Mesenteric fat pad (tissue), 1 donor: ENCODE measurements around the gene UBE3C. TPM values are rescaled to one million over a fixed set of nuclear protein-coding genes. Genes with fewer than 3 reads are reported as not detected.
"Not testable (repeated sequence)": the region's sequence is repeated elsewhere in the genome, so short reads cannot be mapped to it uniquely, and the experiment has no call there.

ENCODE experiments used
- DNase-seq: peaks from one replicate; pipeline ENCODE4 v3.0.0-alpha.2; 2020; ENCODE audit warnings: low spot score
- long read RNA-seq: library from polyadenylated mRNA; unstranded; transcript quantifications from one replicate; pipeline ENCODE4 v2.0.0, GENCODE V29; 2020
- total RNA-seq: library from RNA; stranded (reverse); fragmentation: NEBNext Ultra II Directional; extraction: Animal tissue kit (Norgen Biotek cat#: 25700); gene quantifications from one replicate; pipeline ENCODE4 v1.2.1, GENCODE V29; 2021
- donor health status: DM: yes; HTN: yes; CAD: no.

The UBE3C gene
- 75.3 TPM for total RNA-seq
- long read RNA-seq, full-length matches to known transcripts: 4 of 32 reads
- long read RNA-seq, partial matches to known transcripts: 16 of 32 reads
- long read RNA-seq, other reads (novel, unspliced or antisense): 12 of 32 reads

DNA sequence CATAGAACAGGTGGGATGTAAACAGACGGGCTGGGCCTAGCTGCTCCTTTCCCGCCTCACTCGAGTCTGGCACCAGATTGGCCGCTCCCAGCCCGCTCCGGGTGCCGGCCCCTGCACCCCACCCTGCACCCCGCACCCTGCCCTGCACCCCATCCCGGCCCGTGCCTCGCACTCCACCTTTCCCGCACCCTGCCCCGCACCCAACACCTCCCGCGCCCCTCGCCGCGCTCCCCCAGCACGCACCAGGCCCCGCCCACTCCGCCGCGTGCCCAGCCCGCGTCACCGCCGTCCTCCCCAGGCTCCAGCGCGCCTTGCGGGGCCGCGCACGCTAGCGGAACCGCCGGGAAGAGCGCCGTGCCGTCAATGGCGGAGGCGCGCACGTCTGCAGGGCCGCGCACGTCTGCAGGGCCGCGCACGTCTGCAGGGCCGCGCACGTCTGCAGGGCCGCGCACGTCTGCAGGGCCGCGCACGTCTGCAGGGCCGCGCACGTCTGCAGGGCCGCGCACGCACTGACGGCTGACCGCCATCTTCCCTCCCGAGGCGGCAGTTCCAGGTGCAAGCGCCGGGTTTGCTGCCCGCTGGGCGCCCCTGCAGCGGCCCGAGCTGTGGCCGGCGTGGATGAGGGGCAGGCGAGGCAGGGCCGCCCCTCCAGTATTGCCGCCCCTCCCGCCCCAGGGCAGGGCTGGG lies at the start of gene UBE3C:
Gene UBE3C, plus strand, starts transcription at position 503 of the 687 bp plus-strand sequence. CDS start 347 bp downstream, outside the sequence.
- DNase-seq: peak; percentile 96

DNA sequence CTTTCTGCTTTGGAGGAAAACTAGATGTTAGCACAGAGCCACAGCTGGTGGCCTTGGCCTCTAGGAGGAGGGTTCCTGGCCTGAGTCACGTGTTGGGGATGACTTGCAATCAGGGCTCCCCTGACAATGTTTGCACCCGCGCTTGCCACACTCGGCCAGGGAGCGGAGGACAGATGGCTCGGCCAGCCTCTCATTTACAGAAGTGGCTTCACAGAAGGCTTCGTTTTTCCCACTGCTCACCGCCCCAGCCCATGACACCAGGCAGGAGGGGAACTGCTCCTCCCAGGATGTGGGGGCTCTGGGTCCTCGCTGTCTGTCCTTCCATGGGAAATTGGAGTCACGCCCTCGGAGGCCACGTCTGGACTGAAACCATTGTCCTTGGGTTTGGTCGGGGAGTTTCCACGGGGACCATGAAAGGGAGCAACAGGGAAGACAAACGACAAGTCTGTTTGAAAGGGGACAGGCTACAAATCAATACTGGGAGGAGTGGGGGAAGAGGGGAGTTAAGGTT lies 49.6 kb upstream of the UBE3C start:
- peak; percentile 59 for DNase-seq

DNA sequence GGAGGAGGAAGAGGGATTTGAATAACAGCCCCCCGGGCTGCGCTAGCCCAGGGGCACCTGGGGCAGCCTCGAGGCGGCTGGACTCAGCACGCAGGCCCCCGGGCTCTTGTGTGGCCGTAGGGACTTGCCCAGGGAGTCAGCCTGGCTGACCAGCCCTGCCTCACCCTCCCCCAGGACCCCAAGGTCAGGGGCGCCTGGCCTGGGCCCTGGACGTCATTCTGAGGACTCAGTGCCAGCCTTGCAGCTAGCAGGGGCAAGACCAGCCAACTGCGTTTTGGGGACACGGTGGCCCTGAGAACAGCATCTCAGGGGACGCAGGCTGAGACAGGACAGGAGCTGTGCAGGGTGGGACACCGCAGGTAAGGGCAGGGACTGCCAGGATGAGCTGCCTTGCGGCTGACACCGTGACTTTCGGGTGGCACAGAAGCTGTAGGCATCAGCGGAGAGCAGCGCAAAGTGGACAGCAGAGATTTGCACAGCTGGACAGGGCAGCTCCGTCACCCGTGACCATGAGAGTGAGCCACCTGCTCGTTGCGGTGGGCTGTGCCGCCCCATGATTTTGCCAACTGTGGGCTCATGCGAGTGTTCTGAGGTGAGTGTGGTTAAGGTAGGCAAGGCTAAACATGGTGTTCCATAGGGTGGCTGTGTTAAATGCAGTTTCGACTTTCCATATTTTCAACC lies 48.1 kb upstream of the UBE3C start:
- DNase-seq: peak; percentile 71

DNA sequence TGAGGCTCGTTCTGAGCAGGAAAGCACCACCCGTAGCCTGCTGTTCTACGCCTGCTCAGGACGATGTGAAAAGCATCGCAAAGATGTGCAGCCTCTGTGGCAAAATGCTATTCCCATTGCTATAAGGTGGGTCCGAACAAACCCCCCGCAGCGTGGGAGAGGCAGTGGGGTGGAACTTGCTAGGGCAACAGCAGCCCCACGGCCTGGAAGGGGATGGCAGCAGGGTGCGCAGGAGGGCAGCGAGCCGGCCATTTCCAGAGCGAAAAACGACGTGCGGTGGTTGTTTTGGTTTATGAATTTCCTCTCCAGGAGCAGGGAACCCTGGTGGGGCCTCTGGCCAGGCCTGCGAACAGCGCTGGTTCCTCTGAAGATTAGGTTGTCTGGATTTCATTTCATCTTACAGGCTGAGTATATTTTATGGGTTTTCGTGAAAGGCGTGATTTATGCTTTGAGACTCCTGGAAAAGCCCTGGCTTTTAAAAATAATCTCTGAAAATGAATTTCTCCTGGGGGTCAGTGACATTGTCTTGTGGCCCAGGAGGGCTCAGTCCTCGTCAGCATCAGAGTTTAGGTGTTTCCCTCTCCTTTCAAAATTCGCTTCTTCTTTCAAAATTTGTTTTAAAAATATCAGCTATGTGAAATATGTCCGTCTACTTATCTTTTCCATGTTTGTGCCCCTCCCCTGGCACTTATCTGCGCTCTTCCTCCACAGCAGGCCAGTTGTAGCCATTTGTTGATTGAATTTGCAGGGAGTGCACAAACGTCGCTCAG lies 42.3 kb upstream of the UBE3C start:
- DNase-seq: peak; percentile 76

DNA sequence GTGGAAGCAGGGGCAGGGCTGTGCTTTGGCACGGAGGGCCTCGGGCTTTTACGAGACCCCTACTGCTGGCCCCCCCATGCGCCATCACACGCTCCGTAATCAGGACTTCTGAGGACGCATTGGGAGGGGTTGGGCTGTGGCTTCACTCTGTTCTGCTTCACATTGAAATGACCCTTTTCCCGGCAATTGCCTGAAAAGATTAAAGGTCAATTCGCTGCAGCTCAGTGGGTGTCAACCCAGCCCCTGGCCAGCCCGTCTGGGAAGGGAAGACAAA lies 41.7 kb upstream of the UBE3C start:
- DNase-seq: peak; percentile 55

DNA sequence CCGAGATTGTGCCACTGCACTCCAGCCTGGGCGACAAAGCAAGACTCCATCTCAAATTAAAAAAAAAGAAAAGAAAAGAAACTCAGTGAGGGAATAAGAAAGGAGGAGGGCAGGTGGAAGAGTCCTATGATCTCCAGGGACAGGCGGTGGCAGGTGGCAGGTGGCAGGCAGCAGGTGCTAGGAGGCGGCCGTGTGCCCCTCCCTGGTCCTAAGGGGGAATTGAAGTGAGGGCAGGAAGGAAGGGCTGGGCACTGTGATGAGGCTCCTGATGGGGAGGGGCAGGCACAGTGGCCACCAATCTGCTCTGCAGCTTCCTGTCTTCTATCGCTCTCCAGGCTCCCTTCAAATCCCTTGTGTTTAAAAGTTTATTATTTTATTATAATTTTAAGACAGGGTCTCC lies 41.2 kb upstream of the UBE3C start:
- DNase-seq: peak; percentile 2

DNA sequence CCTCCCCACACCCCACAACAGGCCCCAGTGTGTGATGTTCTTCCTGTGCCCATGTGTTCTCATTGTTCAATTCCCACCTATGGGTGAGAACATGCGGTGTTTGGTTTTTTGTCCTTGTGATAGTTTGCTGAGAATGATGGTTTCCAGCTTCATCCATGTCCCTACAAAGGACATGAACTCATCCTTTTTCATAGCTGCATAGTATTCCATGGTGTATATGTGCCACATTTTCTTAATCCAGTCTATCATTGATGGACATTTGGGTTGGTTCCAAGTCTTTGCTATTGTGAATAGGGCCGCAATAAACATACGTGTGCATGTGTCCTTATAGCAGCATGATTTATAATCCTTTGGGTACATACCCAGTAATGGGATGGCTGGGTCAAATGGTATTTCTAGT lies 38.7 kb upstream of the UBE3C start:
- not testable (repeated sequence) for DNase-seq

DNA sequence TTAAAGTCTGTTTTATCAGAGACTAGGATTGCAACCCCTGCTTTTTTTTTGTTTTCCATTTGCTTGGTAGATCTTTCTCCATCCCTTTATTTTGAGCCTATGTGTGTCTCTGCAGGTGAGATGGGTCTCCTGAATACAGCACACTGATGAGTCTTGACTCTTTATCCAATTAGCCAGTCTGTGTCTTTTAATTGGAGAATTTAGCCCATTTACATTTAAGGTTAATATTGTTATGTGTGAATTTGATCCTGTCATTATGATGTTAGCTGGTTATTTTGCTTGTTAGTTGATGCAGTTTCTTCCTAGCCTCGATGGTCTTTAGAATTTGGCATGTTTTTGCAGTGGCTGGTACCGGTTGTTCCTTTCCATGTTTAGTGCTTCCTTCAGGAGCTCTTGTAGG lies 35.1 kb upstream of the UBE3C start:
- not testable (repeated sequence) for DNase-seq

DNA sequence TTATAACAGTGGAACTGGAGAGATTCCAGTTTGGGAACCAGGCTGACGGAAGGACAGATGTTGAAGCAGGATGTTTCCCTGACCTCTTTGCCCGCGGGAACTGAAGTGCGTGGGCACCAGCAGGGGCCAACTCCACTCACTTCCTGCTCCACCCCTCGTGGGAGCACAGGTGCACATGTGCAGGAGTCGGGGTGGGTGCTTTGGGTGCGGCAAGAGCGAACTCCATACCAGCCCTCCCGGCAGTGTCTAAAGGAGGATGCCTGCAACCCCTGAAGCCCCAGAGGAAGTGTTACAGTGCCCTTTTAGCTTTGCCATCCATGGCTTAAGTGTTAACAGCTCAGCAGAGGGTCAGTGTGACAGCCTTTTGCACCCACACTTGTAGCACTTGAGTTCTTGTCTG lies 27.4 kb upstream of the UBE3C start:
- DNase-seq: peak; percentile 80

DNA sequence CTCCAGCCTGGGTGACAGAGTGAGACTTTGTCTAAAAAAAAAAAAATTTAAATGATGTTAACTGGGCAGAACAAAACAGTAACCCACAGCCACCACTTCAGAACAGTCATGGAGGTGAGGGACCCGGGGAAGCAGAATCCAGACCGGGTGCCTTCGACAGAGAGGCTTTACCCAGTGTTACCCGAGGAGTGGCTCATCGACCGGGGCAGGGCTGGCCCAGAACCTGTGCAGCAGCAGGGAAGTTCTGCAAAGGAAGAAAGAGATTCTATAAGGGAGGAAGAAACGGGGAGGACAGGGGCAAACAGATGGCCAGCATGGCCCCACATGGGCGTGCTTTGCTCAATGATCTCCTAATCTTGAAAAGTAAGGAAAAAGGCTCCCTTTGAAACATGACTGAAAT lies 26.0 kb upstream of the UBE3C start:
- peak; percentile 43 for DNase-seq

DNA sequence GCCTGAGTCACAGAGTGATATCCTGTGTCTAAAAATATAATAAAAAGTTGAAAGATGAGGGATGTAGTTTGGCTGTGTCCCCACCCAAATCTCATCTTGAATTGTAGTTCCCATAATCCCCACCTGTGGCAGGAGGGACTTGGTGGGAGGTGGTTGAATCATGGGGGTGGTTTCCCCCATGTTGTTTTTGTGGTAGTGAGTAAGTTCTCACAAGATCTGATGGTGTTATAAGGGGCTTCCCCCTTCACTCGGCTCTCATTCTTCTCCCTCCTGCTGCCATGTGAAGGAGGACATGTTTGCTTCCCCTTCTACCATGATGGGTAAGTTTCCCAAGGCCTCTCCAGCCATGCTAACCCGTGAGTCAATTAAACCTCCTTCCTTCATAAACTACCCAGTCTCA lies 25.1 kb upstream of the UBE3C start:
- DNase-seq: peak; percentile 4

DNA sequence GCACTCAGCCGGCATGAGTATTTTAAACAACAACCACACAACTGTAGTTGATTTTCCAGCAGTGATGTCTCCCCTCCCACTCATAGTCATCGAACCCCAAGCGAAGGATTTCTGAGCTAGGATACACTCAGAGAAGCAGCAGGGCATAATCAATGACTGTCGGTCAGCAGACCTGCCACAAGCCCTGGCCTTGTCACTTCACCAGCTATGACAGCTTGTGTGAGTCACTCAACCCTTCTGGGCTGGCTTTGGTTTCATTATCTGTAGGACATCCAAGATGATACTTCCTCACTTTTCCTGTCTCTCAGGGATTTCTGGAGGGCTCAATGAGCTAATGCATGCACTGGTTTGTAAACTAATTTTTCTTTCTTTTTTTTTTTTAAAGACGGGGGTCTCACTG lies 22.0 kb upstream of the UBE3C start:
- peak; percentile 14 for DNase-seq

DNA sequence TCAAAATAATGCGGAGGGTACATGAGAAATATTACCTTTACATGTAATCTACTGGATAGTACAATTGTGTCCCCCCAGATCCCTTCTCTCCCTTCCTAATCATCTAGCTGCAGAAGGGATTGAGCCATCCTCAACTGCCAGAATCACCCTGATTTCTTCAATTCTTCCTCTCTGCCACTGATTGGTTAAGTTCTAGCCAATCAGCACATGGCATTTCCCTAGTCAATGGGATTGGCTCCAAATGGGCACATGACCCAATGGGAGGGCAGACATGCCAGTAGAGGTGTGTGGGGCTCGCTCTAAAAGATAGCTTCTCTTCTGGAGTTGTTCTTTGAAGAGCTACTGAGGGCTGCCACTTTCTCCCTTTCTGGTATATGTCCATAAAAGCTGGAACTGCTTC lies 20.9 kb upstream of the UBE3C start:
- no peak for DNase-seq

DNA sequence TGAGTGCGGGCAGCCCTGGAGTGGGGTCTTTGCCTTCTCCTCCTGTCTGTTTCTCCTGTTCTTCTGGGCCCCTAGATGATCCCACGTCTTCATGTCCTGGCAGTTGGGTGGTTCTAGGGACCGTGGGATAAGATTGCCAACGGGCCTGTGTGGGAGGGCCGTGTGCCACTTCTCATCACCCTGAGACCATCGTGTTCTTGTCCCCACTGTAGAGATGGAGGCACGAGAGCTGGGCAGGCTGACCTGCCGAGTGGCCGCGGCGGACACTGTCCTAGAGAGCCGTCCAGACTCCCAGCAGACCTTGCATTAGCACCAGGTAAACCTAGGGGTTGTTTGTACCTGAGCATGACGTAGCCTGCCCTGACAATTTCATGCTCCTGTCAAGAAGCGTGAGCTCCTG lies 18.5 kb upstream of the UBE3C start:
- DNase-seq: peak; percentile 81

DNA sequence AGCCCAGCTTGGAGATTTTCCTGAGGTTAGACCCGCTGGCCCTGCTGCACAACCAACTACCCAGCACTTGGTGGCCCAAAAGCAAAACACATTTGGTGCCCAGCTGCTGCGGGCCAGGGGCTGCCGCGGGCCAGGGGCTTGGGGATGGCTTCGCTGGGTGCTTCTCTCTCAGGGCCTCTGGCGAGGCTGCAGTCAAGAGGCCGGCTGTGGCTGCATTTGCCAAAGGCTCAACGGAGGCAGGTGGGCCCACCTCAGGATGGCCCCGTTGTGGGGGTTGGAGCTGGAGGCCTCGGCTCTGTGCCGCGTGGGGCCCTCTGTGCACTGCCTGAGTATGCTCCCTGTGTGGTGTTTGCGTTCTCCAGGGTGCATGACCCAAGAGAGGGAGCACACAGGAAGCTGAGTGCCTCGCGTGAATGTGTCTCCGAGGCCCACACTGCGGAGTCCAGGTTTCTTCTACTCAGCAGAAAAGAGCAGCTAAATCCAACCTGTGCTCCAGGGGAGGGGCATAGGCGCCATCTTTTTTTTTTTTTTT lies 17.5 kb upstream of the UBE3C start:
- DNase-seq: peak; percentile 73

DNA sequence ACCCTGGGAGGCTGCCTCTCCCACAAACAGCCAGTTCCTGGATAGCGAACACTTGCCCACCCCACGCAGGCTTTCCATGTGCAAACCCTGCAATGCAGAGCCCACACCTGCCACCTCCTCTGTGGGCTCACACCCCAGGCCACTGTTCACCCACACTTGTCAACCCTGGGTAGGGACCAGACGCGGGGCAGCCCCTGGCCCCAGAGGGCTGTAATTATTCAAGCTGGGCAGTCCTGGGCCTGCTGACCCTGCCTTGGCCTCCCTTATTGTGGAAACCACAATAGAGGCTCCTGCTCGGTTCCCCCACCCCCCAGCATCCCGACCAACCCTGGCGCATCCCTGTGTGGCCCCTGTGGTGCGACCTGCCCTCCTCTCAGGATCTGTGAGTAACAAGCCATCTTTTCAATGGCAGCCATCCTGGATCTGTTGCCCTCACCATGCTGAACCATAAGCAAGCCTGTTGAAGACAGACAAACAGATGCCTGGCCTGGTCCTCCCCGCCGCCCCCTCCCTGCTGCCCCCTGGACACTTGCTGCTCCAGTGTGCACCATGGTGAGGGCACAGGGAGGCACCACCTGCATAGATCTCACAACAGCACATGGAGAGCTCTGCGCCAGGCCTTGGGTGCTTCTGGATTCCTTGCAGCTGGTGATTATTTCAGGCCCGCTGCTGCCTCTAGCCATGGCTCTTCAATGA lies 15.8 kb upstream of the UBE3C start:
- peak; percentile 76 for DNase-seq

DNA sequence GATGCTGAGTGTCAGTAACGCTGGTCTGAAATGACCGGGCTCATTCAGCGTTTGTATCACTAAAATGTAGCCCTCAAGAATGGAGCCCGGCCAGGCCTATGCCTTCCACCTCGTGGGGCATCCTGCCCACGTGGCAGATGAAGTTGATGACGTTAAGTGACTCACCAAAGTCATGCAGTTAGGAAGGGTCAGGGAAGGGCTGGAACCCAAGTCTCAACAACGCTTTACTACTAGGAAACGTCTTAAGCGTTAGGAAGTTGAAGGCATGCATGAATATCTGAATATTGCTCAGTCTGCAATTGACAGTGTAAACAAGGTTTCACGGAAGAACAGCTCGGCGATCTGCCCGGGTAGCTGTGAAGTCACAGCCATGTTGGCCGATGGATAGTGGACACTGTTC lies 14.0 kb upstream of the UBE3C start:
- peak; percentile 12 for DNase-seq

DNA sequence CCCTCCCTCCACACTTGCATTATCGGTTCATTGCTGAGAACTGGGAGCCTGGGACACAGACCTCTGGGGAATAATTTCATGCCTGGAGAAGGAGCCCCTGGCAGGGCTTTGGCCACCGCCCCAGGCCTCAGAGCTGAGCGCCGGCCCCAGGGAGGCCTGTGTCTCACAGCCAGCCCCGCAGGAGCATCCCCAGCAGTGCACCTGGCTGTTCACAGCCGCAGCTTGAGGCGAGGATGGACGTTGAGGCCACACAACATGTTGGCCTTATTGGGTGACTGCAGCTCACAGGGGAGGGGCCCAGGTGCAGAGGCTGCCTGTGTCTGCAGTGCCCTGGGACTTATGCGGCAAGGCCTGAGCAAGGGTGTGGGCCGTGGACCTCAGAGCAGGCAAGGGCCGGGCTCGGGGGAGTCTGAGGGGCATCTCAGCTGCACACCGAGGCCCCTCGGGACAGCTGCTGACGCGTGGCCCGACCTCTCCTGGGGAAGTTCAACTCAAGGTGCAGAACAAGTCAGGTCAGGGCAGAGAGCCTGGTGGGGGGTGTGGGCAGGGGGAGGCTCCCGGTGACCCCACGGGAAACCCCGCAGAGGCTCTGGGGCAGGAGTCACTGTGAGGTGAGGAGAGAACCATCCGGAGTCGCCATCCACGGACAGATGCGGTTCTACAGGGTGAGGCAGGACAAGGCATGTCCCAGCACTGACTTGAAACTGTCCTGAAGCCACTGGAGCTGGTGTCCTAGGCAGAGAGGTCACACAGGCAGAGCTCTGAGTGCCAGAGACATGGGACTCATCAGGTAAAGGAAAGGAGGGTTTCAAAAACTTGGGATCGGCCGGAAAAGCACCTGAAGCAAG lies 13.1 kb upstream of the UBE3C start:
- DNase-seq: peak; percentile 85

DNA sequence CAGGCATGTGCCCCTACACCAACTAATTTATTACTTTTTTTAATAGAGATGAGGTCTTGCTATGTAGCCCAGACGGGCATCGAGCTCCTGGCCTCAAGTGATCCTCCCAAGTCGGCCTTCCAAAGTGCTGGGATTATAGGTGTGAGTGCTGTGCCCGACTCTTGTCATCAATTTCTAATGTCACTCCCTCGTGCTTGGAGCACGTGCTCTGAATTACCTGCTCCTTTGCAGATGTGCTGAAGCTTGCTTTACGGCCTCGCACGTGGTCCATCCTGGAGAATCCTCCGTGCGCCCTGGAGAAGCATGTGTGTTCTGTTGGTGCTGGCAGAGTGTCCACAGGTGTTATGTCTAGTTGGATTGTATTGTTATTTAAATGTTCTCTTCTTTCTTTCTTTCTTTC lies 11.8 kb upstream of the UBE3C start:
- DNase-seq: peak; percentile 51

DNA sequence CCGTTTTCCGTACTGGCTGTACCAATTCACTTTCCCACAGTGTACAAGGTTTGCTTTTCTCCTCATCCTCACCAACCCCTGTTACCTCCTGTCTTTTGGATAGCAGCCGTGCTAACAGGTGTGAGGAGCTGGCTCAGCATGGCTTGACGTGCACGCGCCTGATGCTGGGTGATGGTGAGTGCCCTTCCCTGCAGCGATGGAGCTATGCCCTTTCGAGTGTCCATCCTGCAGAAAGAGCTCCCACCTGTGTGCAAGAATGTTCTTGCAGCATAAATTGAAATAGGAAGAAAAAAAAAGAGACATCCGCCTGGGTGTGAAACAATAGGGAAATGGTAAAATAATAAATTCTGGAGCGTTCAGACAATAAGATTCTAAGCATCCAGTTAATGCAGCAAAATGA lies 9.5 kb upstream of the UBE3C start:
- peak; percentile 65 for DNase-seq
